ENCODE measurements around the gene EXTL1. TPM values are rescaled to one million over a fixed set of nuclear protein-coding genes. Genes with fewer than 3 reads are reported as not detected.

Gene EXTL1
- polyA plus RNA-seq, 1 donor (not counting 4 experiments of a cell fraction or from before 2014, with no cell fraction given) = 0.13 TPM

GRCh38 chr1:26005434-26006105, 16.0 kb upstream of the EXTL1 start:
- Histone ChIP-seq H3K27me3 (ENCODE audit: control insufficient read depth, extremely low read depth, insufficient read depth, low read length) (no peaks in the 10 kb centered on the region), H3K36me3 (ENCODE audit: control insufficient read depth in 2 of 2, extremely low read depth in 1 of 2, insufficient read depth in 2 of 2, low read length in 2 of 2) (no peaks in the 10 kb centered on the region), H3K9ac (ENCODE audit: control insufficient read depth, extremely low read depth, insufficient read depth, low read length) (no peak overlapping the region), H4K20me1 (ENCODE audit: control insufficient read depth, extremely low read depth, insufficient read depth, low read length) (no peaks in the 10 kb centered on the region), H3K4me3 (ENCODE audit: control insufficient read depth in 2 of 3, extremely low read depth in 1 of 3, insufficient read depth in 2 of 3, low read depth in 1 of 3, low read length in 3 of 3) (no peak overlapping the region), H3K27ac (ENCODE audit: control insufficient read depth, insufficient read depth, low read length) (no peak overlapping the region), H3K9me1 (ENCODE audit: control insufficient read depth, extremely low read depth, insufficient read depth, low read length) (no peaks in the 10 kb centered on the region), H3K4me2 (ENCODE audit: control insufficient read depth, extremely low read depth, insufficient read depth, low read depth, low read length) (no peak overlapping the region), H3K79me2 (ENCODE audit: control insufficient read depth, insufficient read depth, low read length) (no peaks in the 10 kb centered on the region), H3K9me3 (ENCODE audit: control insufficient read depth, low read depth, low read length) (no peaks in the 10 kb centered on the region), H3K4me1 (ENCODE audit: control insufficient read depth, extremely low read depth, insufficient read depth, low read length) (peaks cover 4% of the 10 kb centered on the region), H2AFZ (ENCODE audit: control insufficient read depth, low read length) (no peak overlapping the region)
- no peak for DNase-seq (ENCODE audit: low read depth, low spot score)
- TF ChIP-seq, protein P1, sequence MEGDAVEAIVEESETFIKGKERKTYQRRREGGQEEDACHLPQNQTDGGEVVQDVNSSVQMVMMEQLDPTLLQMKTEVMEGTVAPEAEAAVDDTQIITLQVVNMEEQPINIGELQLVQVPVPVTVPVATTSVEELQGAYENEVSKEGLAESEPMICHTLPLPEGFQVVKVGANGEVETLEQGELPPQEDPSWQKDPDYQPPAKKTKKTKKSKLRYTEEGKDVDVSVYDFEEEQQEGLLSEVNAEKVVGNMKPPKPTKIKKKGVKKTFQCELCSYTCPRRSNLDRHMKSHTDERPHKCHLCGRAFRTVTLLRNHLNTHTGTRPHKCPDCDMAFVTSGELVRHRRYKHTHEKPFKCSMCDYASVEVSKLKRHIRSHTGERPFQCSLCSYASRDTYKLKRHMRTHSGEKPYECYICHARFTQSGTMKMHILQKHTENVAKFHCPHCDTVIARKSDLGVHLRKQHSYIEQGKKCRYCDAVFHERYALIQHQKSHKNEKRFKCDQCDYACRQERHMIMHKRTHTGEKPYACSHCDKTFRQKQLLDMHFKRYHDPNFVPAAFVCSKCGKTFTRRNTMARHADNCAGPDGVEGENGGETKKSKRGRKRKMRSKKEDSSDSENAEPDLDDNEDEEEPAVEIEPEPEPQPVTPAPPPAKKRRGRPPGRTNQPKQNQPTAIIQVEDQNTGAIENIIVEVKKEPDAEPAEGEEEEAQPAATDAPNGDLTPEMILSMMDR (optimal IDR thresholded peaks at IDR 0.05 in 1 of 3, IDR thresholded peaks at IDR 0.05 in 1 of 3, conservative IDR thresholded peaks at IDR 0.05 in 1 of 3; ENCODE audit: extremely low read depth in 1 of 3, insufficient read depth in 2 of 3, low read length in 3 of 3) = no peak
- no peak for TF ChIP-seq EZH2 (IDR thresholded peaks at IDR 0.05; ENCODE audit: low read length)
- no peak for FAIRE-seq
- dilution Hi-C loops (cut with MboI; ENCODE audit: extremely low pct_ligation_motif_present, low sequenced_read_pairs) = no loop called here

GRCh38 chr1:26006710-26007109, 14.9 kb upstream of the EXTL1 start:
- Histone ChIP-seq H3K4me3 (ENCODE audit: control insufficient read depth in 2 of 3, extremely low read depth in 1 of 3, insufficient read depth in 2 of 3, low read depth in 1 of 3, low read length in 3 of 3) (no peak overlapping the region), H3K9ac (ENCODE audit: control insufficient read depth, extremely low read depth, insufficient read depth, low read length) (no peak overlapping the region), H4K20me1 (ENCODE audit: control insufficient read depth, extremely low read depth, insufficient read depth, low read length) (no peaks in the 10 kb centered on the region), H3K9me1 (ENCODE audit: control insufficient read depth, extremely low read depth, insufficient read depth, low read length) (no peaks in the 10 kb centered on the region), H3K27ac (ENCODE audit: control insufficient read depth, insufficient read depth, low read length) (no peak overlapping the region), H3K27me3 (ENCODE audit: control insufficient read depth, extremely low read depth, insufficient read depth, low read length) (no peaks in the 10 kb centered on the region), H2AFZ (ENCODE audit: control insufficient read depth, low read length) (no peak overlapping the region), H3K9me3 (ENCODE audit: control insufficient read depth, low read depth, low read length) (no peaks in the 10 kb centered on the region), H3K4me2 (ENCODE audit: control insufficient read depth, extremely low read depth, insufficient read depth, low read depth, low read length) (no peak overlapping the region), H3K79me2 (ENCODE audit: control insufficient read depth, insufficient read depth, low read length) (no peaks in the 10 kb centered on the region), H3K4me1 (ENCODE audit: control insufficient read depth, extremely low read depth, insufficient read depth, low read length) (peaks cover 4% of the 10 kb centered on the region), H3K36me3 (ENCODE audit: control insufficient read depth in 2 of 2, extremely low read depth in 1 of 2, insufficient read depth in 2 of 2, low read length in 2 of 2) (no peaks in the 10 kb centered on the region)
- dilution Hi-C loops (cut with MboI; ENCODE audit: extremely low pct_ligation_motif_present, low sequenced_read_pairs) = no loop called here
- FAIRE-seq (no peak), DNase-seq (ENCODE audit: low read depth, low spot score) (no peak)
- no peak for TF ChIP-seq EZH2 (IDR thresholded peaks at IDR 0.05; ENCODE audit: low read length)
- TF ChIP-seq, protein P1 (optimal IDR thresholded peaks at IDR 0.05 in 1 of 3, IDR thresholded peaks at IDR 0.05 in 1 of 3, conservative IDR thresholded peaks at IDR 0.05 in 1 of 3; ENCODE audit: extremely low read depth in 1 of 3, insufficient read depth in 2 of 3, low read length in 3 of 3) = no peak
